ENCODE measurements around the gene CFAP298. TPM values are rescaled to one million over a fixed set of nuclear protein-coding genes. Genes with fewer than 3 reads are reported as not detected.

CFAP298 gene
- total and polyA plus RNA-seq, 2 of the 13 experiments (the other 11 are each of a cell fraction or from before 2014, with no cell fraction given), result 21.2 to 62.2 TPM

GRCh38 chr21:32592929-32593502 lies 19.2 kb downstream of the CFAP298 start (continued):
- TF ChIP-seq ZNF503 (CRISPR knock-in tag; IDR thresholded peaks at IDR 0.05) (peak; percentile 98), ZNF451 (CRISPR knock-in tag; IDR thresholded peaks at IDR 0.05) (no peak; the same call in 1 of the 2 replicates), KLF6 (CRISPR knock-in tag; IDR thresholded peaks at IDR 0.05) (no peak), ZFP36L1 (CRISPR knock-in tag; IDR thresholded peaks at IDR 0.05) (peak; percentile 81; the same call in 1 of the 2 replicates), SIN3A (IDR thresholded peaks at IDR 0.05; ENCODE audit: borderline replicate concordance, low read depth, low read length) (peak; percentile 57; the same call in 1 of the 2 replicates), ZKSCAN5 (CRISPR knock-in tag; IDR thresholded peaks at IDR 0.05) (no peak), ARNT (IDR thresholded peaks at IDR 0.05) (no peak), HCFC1 (IDR thresholded peaks at IDR 0.05; ENCODE audit: low read depth, low read length) (no peak), CSRNP2 (CRISPR knock-in tag; conservative IDR thresholded peaks at IDR 0.05; ENCODE audit: low read depth) (no peak), NFRKB (IDR thresholded peaks at IDR 0.05) (no peak), FUBP1 (CRISPR knock-in tag; IDR thresholded peaks at IDR 0.05; ENCODE audit: borderline replicate concordance) (peak; percentile 45; the same call in 1 of the 2 replicates), TFDP1 (CRISPR knock-in tag; IDR thresholded peaks at IDR 0.05; ENCODE audit: borderline replicate concordance) (no peak), HHEX (CRISPR knock-in tag; IDR thresholded peaks at IDR 0.05) (peak; percentile 91), E2F2 (CRISPR knock-in tag; IDR thresholded peaks at IDR 0.05; ENCODE audit: borderline replicate concordance) (no peak), ONECUT2 (CRISPR knock-in tag; IDR thresholded peaks at IDR 0.05) (0 out of 2 replicates have a peak, but pooled peaks have one; percentile 23), ZNF737 (CRISPR knock-in tag; IDR thresholded peaks at IDR 0.05; ENCODE audit: borderline replicate concordance) (no peak; the same call in 1 of the 2 replicates), PATZ1 (CRISPR knock-in tag; IDR thresholded peaks at IDR 0.05) (peak; percentile 77), TCF12 (IDR thresholded peaks at IDR 0.05) (no peak), TCF12 (CRISPR knock-in tag; IDR thresholded peaks at IDR 0.05) (peak; percentile 46)

All from HepG2 (cell line).